A673 (cell line): ENCODE measurements around the gene ANKMY1.

Experiments used
- CTCF ChIP-seq: fragments of 300-800, 200-600 bp; sonication (generic); conservative IDR thresholded peaks from 2 replicates; pipeline ENCODE4 v1.5.1; 2017; ENCODE audit warnings: low read depth, mild to moderate bottlenecking, antibody characterized with exemption, low read length, moderate library complexity, mixed read lengths
- EZH2 ChIP-seq: fragments of 200-600 bp; sonication (generic); IDR thresholded peaks from 2 replicates; pipeline ENCODE4 v1.6.1; 2017; ENCODE audit warnings: borderline replicate concordance, low read depth, mild to moderate bottlenecking, mixed read lengths, antibody characterized with exemption, low read length; ENCODE audit not compliant: poor library complexity, severe bottlenecking

GRCh38 chr2:240563951-240564560 lies 6.3 kb upstream of the ANKMY1 start:
- no peak for TF ChIP-seq CTCF
- TF ChIP-seq EZH2 = no peak
